HepG2 (cell line): ENCODE results near the gene ADGRG6. TPM values are rescaled to one million over a fixed set of nuclear protein-coding genes. Genes with fewer than 3 reads are reported as not detected.

ENCODE experiments used
- BRCA1 ChIP-seq: sonication (generic); formaldehyde crosslinking; IDR thresholded peaks from 2 replicates; pipeline ENCODE4 v1.4.0; 2020; ENCODE audit warnings: missing genetic modification reagents
- CAMTA2 ChIP-seq: sonication (generic); formaldehyde crosslinking; IDR thresholded peaks from 2 replicates; pipeline ENCODE4 v1.4.0; 2020; ENCODE audit warnings: mild to moderate bottlenecking, missing genetic modification reagents, borderline replicate concordance
- ELF4 ChIP-seq: sonication (generic); formaldehyde crosslinking; IDR thresholded peaks from 2 replicates; pipeline ENCODE4 v1.5.0; 2020; ENCODE audit warnings: missing genetic modification reagents, mild to moderate bottlenecking, moderate library complexity, borderline replicate concordance
- ISX ChIP-seq: sonication (generic); formaldehyde crosslinking; conservative IDR thresholded peaks from 2 replicates; pipeline ENCODE4 v1.5.0; 2020; ENCODE audit warnings: missing genetic modification reagents
- MED1 ChIP-seq: sonication (generic); formaldehyde crosslinking; IDR thresholded peaks from 2 replicates; pipeline ENCODE4 v1.4.0; 2020; ENCODE audit warnings: missing genetic modification reagents
- RAD21 ChIP-seq: fragments of 450-650 bp; formaldehyde crosslinking; IDR thresholded peaks from 2 replicates; pipeline ENCODE4 v1.5.0; 2020; ENCODE audit warnings: mild to moderate bottlenecking
- ZFP91 ChIP-seq: sonication (generic); formaldehyde crosslinking; IDR thresholded peaks from 2 replicates; pipeline ENCODE4 v1.9.0; 2022; ENCODE audit warnings: missing genetic modification reagents, mild to moderate bottlenecking, borderline replicate concordance
- ZHX2 ChIP-seq, 2 experiments: sonication (generic) in 1 of 2; formaldehyde crosslinking in 1 of 2; IDR thresholded peaks; 2 replicates each; pipeline versions ENCODE4 v1.6.1 to v1.9.0; 2014 to 2022; ENCODE audit warnings: antibody characterized with exemption in 1 of 2, borderline replicate concordance in 1 of 2, inconsistent platforms in 1 of 2, low read depth in 1 of 2, missing genetic modification reagents in 1 of 2
- ZNF124 ChIP-seq: sonication (generic); formaldehyde crosslinking; IDR thresholded peaks from 2 replicates; pipeline ENCODE4 v1.4.0; 2020; ENCODE audit warnings: missing genetic modification reagents
- polyA plus RNA-seq, 8 experiments: library from polyadenylated mRNA; depleted of rRNA in 3 of 8; stranded (reverse) in 7 of 8; unstranded in 1 of 8; fragments of >200 nt; fragmentation: Illumina TruSeq in 4 of 8; extraction: Trizol in 4 of 8; gene quantifications; 2 replicates each; pipeline versions ENCODE4 v1.2.1 to v1.2.3, GENCODE V29; 2011 to 2016; ENCODE audit warnings: low read depth in 4 of 8, missing spikeins in 1 of 8, mixed read lengths in 1 of 8; ENCODE audit not compliant: insufficient read depth in 1 of 8
- total RNA-seq, 5 experiments: library from RNA; depleted of rRNA; stranded (reverse); fragments of >200 nt; fragmentation: Illumina TruSeq; extraction: Trizol; gene quantifications; 2 replicates each; pipeline ENCODE4 v1.2.3, GENCODE V29; 2016; ENCODE audit warnings: low read depth in 1 of 5
- TF ChIP-seq, protein P1 (sequence below): sonication (generic); formaldehyde crosslinking; IDR thresholded peaks from 2 replicates; pipeline ENCODE4 v1.8.0; 2022; ENCODE audit warnings: mild to moderate bottlenecking, missing genetic modification reagents
- TF ChIP-seq, protein P2 (sequence below): sonication (generic); formaldehyde crosslinking; IDR thresholded peaks from 2 replicates; pipeline ENCODE4 v1.4.0; 2020; ENCODE audit warnings: missing genetic modification reagents
- TF ChIP-seq, protein P3 (sequence below): sonication (generic); formaldehyde crosslinking; IDR thresholded peaks from 2 replicates; pipeline ENCODE4 v1.8.1; 2022; ENCODE audit warnings: low read depth, mild to moderate bottlenecking, missing genetic modification reagents
- TF ChIP-seq, protein P4 (sequence below): sonication (generic); formaldehyde crosslinking; IDR thresholded peaks from 2 replicates; pipeline ENCODE4 v1.5.1; 2020; ENCODE audit warnings: missing genetic modification reagents, mild to moderate bottlenecking, borderline replicate concordance

Gene ADGRG6
- total and polyA plus RNA-seq, 2 of the 13 experiments (the other 11 are each of a cell fraction or from before 2014, with no cell fraction given): 129 to 249 TPM

DNA sequence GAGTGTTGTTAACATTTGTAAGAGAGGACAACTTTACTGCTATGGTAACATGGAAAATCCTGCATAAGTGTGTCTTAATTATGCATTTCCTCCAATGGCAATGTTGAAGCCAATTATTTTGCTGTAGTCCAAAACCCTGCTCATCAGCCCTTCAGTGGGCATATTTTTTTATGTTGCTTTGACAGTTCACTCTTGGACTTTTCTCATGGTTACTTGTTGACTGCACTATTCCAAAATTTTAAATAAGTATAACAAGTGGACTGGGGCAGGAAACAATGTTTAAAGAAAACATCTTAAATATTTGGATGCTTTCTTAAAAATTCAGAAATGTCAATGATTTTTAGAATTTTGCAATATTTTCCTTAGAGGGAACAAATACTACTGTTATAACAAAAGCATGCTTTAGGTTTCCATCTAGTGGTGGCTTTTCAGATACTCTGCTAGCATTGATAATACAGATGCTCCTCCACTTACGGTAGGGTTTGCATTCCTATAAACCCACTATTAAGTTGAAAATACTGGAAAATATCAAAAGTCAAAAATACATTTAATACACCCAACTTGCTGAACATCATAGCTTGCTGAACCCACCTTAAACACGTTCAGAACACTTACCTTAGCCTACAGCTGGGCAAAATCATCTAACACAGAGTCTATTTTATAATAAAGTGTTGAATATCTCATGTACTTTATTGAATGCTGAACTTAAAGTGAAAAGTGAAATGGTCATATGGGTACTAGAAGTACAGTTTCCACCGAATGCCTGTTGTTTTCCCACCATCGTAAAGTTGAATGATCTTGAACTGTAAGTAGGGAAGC lies 86.4 kb downstream of the ADGRG6 start (continued):
- TF ChIP-seq, protein P1, sequence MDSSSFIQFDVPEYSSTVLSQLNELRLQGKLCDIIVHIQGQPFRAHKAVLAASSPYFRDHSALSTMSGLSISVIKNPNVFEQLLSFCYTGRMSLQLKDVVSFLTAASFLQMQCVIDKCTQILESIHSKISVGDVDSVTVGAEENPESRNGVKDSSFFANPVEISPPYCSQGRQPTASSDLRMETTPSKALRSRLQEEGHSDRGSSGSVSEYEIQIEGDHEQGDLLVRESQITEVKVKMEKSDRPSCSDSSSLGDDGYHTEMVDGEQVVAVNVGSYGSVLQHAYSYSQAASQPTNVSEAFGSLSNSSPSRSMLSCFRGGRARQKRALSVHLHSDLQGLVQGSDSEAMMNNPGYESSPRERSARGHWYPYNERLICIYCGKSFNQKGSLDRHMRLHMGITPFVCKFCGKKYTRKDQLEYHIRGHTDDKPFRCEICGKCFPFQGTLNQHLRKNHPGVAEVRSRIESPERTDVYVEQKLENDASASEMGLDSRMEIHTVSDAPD (CRISPR knock-in tag): no peak
- TF ChIP-seq, protein P2, sequence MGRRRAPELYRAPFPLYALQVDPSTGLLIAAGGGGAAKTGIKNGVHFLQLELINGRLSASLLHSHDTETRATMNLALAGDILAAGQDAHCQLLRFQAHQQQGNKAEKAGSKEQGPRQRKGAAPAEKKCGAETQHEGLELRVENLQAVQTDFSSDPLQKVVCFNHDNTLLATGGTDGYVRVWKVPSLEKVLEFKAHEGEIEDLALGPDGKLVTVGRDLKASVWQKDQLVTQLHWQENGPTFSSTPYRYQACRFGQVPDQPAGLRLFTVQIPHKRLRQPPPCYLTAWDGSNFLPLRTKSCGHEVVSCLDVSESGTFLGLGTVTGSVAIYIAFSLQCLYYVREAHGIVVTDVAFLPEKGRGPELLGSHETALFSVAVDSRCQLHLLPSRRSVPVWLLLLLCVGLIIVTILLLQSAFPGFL (CRISPR knock-in tag): no peak
- TF ChIP-seq CAMTA2 (no peak), MED1 (peak; percentile 42; the same call in 1 of the 2 replicates), RAD21 (CRISPR knock-in tag) (peak; percentile 85), BRCA1 (peak; percentile 78; the same call in 1 of the 2 replicates), ZFP91 (CRISPR knock-in tag) (no peak), ZHX2 (IDR thresholded peaks at IDR 0.05; ENCODE audit: low read depth) (no peak), ZHX2 (CRISPR knock-in tag; IDR thresholded peaks at IDR 0.05; ENCODE audit: borderline replicate concordance) (no peak), ISX (CRISPR knock-in tag) (no peak), ELF4 (CRISPR knock-in tag) (no peak), ZNF124 (CRISPR knock-in tag) (peak; percentile 54; the same call in 1 of the 2 replicates)
- TF ChIP-seq, protein P3, sequence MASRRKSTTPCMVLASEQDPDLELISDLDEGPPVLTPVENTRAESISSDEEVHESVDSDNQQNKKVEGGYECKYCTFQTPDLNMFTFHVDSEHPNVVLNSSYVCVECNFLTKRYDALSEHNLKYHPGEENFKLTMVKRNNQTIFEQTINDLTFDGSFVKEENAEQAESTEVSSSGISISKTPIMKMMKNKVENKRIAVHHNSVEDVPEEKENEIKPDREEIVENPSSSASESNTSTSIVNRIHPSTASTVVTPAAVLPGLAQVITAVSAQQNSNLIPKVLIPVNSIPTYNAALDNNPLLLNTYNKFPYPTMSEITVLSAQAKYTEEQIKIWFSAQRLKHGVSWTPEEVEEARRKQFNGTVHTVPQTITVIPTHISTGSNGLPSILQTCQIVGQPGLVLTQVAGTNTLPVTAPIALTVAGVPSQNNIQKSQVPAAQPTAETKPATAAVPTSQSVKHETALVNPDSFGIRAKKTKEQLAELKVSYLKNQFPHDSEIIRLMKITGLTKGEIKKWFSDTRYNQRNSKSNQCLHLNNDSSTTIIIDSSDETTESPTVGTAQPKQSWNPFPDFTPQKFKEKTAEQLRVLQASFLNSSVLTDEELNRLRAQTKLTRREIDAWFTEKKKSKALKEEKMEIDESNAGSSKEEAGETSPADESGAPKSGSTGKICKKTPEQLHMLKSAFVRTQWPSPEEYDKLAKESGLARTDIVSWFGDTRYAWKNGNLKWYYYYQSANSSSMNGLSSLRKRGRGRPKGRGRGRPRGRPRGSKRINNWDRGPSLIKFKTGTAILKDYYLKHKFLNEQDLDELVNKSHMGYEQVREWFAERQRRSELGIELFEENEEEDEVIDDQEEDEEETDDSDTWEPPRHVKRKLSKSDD (CRISPR knock-in tag): no peak
- TF ChIP-seq, protein P4, sequence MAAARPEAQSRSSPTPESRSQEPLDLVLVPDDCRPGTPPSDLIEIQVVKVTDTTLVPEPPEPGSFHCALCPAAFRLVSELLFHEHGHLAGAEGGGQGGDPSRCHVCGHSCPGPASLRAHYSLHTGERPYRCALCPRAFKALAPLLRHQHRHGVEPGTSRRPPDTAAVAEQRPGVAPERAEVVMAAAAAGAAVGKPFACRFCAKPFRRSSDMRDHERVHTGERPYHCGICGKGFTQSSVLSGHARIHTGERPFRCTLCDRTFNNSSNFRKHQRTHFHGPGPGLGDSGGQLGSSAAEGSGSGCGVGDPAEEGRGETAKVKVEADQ (CRISPR knock-in tag): no peak
